HFFc6 (cell line): ENCODE measurements around the gene KLK6. TPM values are rescaled to one million over a fixed set of nuclear protein-coding genes. Genes with fewer than 3 reads are reported as not detected.

Experiments used
- DNase-seq: peaks from one replicate; pipeline ENCODE4 v3.0.0-alpha.2; 2018
- H3K27ac Mint-ChIP-seq: 2 replicates; pipeline ENCODE4 v1.8.0; 2020; ENCODE audit warnings: mild to moderate bottlenecking, mixed read lengths
- H3K27me3 Mint-ChIP-seq: 2 replicates; pipeline ENCODE4 v1.8.0; 2021; ENCODE audit warnings: mild to moderate bottlenecking, moderate library complexity, mixed read lengths; ENCODE audit not compliant: insufficient read depth
- H3K36me3 Mint-ChIP-seq: 2 replicates; pipeline ENCODE4 v1.8.0; 2021; ENCODE audit warnings: low read depth, mixed read lengths
- H3K4me1 Mint-ChIP-seq: 2 replicates; pipeline ENCODE4 v1.8.0; 2020; ENCODE audit warnings: low read depth, mixed read lengths
- H3K4me3 Mint-ChIP-seq: 2 replicates; pipeline ENCODE4 v1.8.0; 2020; ENCODE audit warnings: mild to moderate bottlenecking, moderate library complexity, mixed read lengths
- H3K9me3 Mint-ChIP-seq: 2 replicates; pipeline ENCODE4 v1.8.0; 2020; ENCODE audit warnings: mild to moderate bottlenecking, mixed read lengths
- total RNA-seq, 6 experiments: library from RNA; stranded (reverse); fragmentation: NEBNext Ultra II Directional; extraction: Animal tissue kit (Norgen Biotek cat#: 25700); gene quantifications; 2 replicates in 1 of 6; 3 replicates in 5 of 6; pipeline ENCODE4 v1.2.3, GENCODE V29; 2021
- TF ChIP-seq, protein P1 (sequence below): fragments of 200-600 bp; sonication (generic); IDR thresholded peaks from 2 replicates; pipeline ENCODE4 v1.5.0; 2021; ENCODE audit warnings: antibody characterized with exemption, mild to moderate bottlenecking

Gene KLK6
- total RNA-seq, 6 experiments from 2014 or later, result not detected

DNA sequence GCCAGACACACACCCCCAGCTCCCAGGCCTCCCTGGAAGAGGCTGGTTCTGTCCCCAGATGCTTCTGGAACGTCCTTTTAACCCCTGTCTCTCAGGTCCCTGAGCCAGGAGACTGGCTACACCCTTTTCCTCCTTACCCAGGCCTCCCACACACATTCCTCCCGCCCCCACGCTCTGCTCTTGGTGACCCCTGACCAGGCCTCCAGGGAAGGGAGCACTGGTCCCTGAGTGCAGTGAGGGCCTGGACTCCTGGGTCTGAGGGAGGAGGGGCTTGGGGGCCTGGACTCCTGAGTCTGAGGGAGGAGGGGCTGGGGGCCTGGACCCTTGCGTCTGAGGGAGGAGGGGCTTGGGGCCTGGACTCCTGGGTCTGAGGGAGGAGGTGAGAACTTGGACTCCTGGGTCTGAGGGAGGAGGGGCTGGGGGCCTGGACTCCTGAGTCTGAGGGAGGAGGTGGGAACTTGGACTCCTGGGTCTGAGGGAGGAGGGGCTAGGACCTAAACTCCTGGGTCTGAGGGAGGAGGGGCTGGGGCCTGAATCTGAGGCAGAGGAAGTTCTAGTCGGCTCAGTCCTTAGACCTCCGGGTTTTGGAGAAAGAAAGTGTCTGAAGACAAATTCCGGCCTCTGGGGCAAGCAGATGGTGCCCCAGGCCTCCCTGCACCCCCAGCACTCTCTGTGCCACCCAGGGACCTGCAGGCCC, 527 bp downstream of the KLK6 start:
- H3K4me1 Mint-ChIP-seq, result no peaks in the 10 kb centered on the region
- no peak for DNase-seq
- TF ChIP-seq, protein P1, sequence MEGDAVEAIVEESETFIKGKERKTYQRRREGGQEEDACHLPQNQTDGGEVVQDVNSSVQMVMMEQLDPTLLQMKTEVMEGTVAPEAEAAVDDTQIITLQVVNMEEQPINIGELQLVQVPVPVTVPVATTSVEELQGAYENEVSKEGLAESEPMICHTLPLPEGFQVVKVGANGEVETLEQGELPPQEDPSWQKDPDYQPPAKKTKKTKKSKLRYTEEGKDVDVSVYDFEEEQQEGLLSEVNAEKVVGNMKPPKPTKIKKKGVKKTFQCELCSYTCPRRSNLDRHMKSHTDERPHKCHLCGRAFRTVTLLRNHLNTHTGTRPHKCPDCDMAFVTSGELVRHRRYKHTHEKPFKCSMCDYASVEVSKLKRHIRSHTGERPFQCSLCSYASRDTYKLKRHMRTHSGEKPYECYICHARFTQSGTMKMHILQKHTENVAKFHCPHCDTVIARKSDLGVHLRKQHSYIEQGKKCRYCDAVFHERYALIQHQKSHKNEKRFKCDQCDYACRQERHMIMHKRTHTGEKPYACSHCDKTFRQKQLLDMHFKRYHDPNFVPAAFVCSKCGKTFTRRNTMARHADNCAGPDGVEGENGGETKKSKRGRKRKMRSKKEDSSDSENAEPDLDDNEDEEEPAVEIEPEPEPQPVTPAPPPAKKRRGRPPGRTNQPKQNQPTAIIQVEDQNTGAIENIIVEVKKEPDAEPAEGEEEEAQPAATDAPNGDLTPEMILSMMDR, result no peak
- H3K27ac Mint-ChIP-seq, result no peak overlapping the region
- peaks cover 13% of the 10 kb centered on the region for H3K27me3 Mint-ChIP-seq
- peaks cover 6% of the 10 kb centered on the region for H3K36me3 Mint-ChIP-seq
- peaks cover 43% of the 10 kb centered on the region for H3K9me3 Mint-ChIP-seq
- H3K4me3 Mint-ChIP-seq, result no peak overlapping the region

DNA sequence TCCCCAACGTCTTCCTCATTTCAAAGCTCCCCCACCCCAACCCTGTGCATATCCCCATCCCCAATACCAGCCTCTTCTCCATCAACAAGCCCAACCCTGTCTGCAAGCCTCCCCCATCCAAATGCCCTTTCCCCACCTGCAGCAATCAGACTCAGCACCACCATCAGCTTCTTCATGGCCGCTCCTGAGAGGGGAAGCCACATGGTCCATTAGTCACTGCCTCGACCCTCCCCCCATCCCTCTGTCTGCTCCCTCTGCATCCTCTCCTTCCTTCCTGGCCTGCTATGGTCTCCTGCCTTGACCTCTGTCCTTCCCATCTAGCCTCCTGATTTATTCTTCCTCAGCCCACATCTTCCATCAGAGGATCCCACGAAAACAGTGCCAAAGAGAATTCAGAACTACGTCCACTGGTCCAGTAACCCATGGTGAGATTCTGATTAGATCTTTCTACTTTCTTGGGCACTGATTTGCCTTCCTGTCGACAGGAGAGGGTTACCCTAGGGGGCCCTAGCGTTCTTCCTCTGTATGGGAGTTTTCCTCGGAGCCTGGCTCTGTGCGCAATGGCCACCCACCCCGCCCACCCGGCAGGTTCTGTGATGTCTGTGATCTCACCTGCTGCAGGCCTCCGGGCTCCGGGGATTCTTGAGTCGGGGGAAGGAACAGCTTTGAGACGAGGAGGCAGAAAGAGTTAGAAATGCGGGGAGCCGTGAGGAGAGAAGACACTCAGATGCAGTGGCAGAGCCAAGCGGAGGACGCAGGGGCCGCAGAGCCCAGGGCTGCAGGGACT, 1.3 kb downstream of the KLK6 start:
- no peak overlapping the region for H3K27ac Mint-ChIP-seq
- peaks cover 10% of the 10 kb centered on the region for H3K27me3 Mint-ChIP-seq
- H3K4me1 Mint-ChIP-seq, result no peaks in the 10 kb centered on the region
- no peak for DNase-seq
- H3K4me3 Mint-ChIP-seq, result no peak overlapping the region
- H3K9me3 Mint-ChIP-seq, result peaks cover 47% of the 10 kb centered on the region
- TF ChIP-seq, protein P1, result no peak
- peaks cover 6% of the 10 kb centered on the region for H3K36me3 Mint-ChIP-seq

DNA sequence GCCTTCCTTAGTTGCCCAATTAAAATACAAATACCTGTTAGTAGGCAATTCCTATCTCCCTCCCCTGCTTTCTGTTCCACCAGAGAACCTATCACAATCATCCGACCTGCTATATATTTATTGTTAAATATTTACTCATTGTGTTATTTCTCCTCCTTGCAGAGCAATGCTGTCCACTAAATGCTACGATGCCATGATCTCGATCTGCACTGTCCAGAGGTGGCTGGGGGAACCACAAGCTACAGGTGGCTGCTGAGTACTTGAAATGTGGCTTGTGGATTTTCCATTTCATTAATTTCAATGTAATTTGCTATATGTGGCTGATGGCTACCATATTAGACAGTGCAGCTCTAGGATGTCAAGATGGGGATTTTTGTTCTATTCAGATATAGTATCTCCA, 5.1 kb downstream of the KLK6 start:
- TF ChIP-seq, protein P1, result no peak
- no peak overlapping the region for H3K4me3 Mint-ChIP-seq
- no peak for DNase-seq
- H3K9me3 Mint-ChIP-seq, result peaks cover 52% of the 10 kb centered on the region
- H3K27ac Mint-ChIP-seq, result no peak overlapping the region
- peaks cover 7% of the 10 kb centered on the region; the same call in 1 of the 2 replicates for H3K27me3 Mint-ChIP-seq
- H3K36me3 Mint-ChIP-seq, result peaks cover 4% of the 10 kb centered on the region; the same call in 1 of the 2 replicates
- no peaks in the 10 kb centered on the region for H3K4me1 Mint-ChIP-seq

DNA sequence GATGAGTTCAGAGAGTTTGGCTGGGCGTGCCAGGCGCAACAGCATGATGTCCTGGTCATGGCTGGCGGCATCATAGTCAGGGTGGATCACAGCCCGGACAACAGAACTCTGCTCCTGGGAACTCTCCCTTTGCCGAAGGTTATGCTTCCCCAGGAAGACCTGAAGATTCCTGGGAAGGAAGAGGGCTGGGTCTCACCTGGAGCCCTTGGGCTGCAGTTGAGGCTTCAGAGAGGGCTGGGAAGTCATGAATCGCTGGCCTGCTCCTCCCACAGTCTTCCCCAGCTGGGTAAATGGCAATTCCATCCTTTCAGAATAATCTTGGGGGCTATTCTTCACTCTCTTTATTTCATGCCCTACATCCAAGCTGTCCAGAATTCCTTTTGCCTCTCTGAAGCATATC, 6.0 kb downstream of the KLK6 start:
- H3K36me3 Mint-ChIP-seq, result peaks cover 5% of the 10 kb centered on the region; the same call in 1 of the 2 replicates
- no peaks in the 10 kb centered on the region for H3K4me1 Mint-ChIP-seq
- peaks cover 7% of the 10 kb centered on the region; the same call in 1 of the 2 replicates for H3K27me3 Mint-ChIP-seq
- no peak for DNase-seq
- H3K27ac Mint-ChIP-seq, result no peak overlapping the region
- H3K9me3 Mint-ChIP-seq, result peaks cover 60% of the 10 kb centered on the region
- TF ChIP-seq, protein P1, result no peak
- no peak overlapping the region for H3K4me3 Mint-ChIP-seq

DNA sequence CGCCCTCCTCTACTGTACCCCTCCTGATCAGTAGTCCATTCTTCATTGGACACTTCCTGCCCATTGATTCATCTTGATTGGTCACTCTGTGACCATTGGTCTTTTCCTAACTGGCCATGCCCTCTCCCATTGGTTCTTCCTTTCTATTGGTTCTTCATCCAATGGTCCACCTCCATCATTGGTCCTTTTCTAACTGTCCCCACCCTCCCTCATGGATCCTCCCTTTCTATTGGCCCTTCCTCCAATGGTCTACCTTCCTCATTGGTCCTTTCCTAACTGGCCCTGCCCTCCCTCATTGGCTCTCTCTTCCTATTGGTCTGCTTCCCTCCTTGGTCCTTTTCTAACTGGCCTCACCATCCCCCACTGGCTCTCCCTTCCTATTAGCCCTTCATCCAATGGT, 7.1 kb downstream of the KLK6 start:
- H3K9me3 Mint-ChIP-seq, result peaks cover 67% of the 10 kb centered on the region
- peaks cover 7% of the 10 kb centered on the region; the same call in 1 of the 2 replicates for H3K27me3 Mint-ChIP-seq
- peaks cover 10% of the 10 kb centered on the region for H3K36me3 Mint-ChIP-seq
- TF ChIP-seq, protein P1, result no peak
- H3K4me3 Mint-ChIP-seq, result no peak overlapping the region
- no peaks in the 10 kb centered on the region for H3K4me1 Mint-ChIP-seq
- no peak for DNase-seq
- no peak overlapping the region for H3K27ac Mint-ChIP-seq
